ENCODE results near the gene RNF4.
"Not testable (repeated sequence)": the region's sequence is repeated elsewhere in the genome, so short reads cannot be mapped to it uniquely, and the experiment has no call there.

Gene RNF4

DNA sequence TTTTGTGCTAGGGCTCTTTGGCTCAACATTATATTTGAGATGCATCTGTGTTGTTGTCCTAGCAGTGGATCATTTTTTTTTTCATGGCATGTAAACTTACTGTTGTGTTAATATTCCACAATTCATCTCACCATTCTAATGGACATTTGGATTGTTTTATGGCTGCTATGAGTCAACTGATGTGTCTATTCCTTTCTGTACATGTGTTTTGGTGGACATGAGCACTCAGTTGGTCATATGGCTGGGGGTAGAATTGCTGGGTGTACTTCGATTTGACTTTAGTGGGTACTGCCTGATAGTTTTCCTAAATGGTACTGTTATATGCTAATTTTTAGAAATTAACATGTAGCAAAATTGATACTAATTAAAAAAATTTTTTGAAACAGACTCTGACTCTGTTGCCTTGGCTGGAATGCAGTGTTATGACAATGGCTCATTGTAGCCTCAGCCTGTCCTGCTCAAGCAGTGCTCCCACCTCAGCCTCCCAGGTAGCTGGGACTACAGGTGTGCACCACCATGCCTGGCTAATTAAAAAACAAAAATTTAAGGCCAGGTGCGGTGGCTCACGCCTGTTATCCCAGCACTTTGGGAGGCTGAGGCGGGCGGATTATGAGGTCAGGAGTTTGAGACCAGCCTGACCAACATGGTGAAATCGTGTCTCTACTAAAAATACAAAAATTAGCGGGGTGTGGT is 76.6 kb downstream of the RNF4 start:
- no peak overlapping the region for H3K4me3 ChIP-seq (ENCODE audit: low read depth, low read length)
- in situ Hi-C loops (cut with HindIII; ENCODE audit: low sequenced_read_pairs) = no loop called here
- no peak for DNase-seq (ENCODE audit: low read depth)
- TF ChIP-seq, protein P1, sequence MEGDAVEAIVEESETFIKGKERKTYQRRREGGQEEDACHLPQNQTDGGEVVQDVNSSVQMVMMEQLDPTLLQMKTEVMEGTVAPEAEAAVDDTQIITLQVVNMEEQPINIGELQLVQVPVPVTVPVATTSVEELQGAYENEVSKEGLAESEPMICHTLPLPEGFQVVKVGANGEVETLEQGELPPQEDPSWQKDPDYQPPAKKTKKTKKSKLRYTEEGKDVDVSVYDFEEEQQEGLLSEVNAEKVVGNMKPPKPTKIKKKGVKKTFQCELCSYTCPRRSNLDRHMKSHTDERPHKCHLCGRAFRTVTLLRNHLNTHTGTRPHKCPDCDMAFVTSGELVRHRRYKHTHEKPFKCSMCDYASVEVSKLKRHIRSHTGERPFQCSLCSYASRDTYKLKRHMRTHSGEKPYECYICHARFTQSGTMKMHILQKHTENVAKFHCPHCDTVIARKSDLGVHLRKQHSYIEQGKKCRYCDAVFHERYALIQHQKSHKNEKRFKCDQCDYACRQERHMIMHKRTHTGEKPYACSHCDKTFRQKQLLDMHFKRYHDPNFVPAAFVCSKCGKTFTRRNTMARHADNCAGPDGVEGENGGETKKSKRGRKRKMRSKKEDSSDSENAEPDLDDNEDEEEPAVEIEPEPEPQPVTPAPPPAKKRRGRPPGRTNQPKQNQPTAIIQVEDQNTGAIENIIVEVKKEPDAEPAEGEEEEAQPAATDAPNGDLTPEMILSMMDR (IDR thresholded peaks at IDR 0.05; ENCODE audit: low read depth, low read length, missing control alignments) = no peak

DNA sequence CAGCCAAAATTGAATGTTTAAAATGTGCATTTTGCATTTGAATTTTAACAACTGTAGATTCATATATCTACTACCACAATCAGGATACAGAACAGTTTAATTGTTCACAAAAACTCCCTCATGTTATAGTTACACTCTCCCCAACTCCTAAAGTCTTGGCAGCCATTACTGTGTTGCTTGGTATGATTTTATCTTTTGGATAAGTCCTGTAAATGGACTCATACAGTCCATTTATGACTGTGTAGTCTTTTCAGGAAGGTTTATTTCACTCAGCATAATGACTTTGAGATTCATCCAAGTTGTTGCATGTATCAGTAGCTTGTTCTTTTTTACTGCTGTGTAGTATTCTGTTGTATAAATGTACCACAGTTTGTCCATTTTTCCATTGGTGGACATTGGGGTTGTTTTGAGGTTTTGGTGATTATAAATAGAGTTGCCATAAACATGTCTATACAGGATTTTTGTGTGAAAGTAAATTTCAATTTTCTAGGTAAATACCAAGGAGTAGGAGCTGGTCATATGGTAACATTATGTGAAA is 77.4 kb downstream of the RNF4 start:
- no peak for DNase-seq (ENCODE audit: low read depth)
- in situ Hi-C loops (cut with HindIII; ENCODE audit: low sequenced_read_pairs) = no loop called here
- TF ChIP-seq, protein P1 (IDR thresholded peaks at IDR 0.05; ENCODE audit: low read depth, low read length, missing control alignments) = no peak
- no peak overlapping the region for H3K4me3 ChIP-seq (ENCODE audit: low read depth, low read length)

DNA sequence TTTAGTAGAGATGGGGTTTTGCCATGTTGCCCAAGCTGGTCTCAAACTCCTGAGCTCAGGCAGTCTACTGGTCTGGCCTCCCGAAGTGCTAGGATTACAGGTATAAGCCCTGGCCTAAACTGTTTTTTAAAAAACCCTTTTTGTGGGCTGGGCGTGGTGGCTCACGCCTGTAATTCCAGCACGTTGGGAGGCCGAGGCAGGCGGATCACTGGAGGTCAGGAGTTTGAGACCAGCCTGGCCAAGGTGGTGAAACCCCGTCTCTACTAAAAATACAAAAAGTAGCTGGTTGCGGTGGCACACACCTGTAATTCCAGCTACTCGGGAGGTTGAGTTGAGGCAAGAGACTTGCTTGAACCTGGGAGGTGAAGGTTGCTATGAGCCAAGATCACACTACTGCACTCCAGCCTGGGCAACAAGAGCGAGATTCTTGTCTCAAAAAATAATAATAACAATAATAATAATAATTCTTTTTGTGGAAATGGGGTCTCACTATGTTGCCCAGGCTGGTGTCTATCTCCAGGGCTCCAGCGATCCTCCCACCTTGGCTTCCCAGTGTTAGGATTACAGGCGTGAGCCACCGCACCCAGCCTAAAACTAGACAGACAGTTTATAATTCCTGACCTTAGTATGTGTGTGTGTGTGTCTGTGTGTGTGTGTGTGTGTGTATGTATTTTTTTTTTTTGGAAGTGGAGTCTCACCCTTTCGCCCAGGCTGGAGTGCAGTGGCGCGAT is 78.2 kb downstream of the RNF4 start:
- DNase-seq (ENCODE audit: low read depth); in situ Hi-C loops (cut with HindIII; ENCODE audit: low sequenced_read_pairs); H3K4me3 ChIP-seq (ENCODE audit: low read depth, low read length): not testable (repeated sequence)

DNA sequence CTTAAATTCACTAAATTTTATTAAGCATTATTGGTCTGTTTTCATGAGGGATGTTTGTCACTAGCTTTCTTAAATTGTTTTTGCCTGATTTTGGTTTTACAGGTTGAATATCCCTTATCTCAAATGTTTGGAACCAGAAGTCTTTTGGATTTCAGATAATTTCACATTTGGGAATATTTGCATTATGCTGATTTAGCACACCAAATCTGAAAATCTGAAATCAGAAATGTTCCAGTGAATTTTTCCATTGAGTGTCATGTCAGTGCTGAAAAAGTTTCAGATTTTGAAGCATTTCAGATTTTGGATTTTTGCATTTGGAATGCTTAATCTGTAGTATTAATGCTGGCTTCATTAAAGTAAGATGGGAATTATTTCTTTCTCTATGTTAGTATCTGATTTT is 82.2 kb downstream of the RNF4 start:
- no peak for DNase-seq (ENCODE audit: low read depth)
- TF ChIP-seq, protein P1 (IDR thresholded peaks at IDR 0.05; ENCODE audit: low read depth, low read length, missing control alignments) = no peak
- H3K4me3 ChIP-seq (ENCODE audit: low read depth, low read length) = no peak overlapping the region
- in situ Hi-C loops (cut with HindIII; ENCODE audit: low sequenced_read_pairs) = no loop called here

DNA sequence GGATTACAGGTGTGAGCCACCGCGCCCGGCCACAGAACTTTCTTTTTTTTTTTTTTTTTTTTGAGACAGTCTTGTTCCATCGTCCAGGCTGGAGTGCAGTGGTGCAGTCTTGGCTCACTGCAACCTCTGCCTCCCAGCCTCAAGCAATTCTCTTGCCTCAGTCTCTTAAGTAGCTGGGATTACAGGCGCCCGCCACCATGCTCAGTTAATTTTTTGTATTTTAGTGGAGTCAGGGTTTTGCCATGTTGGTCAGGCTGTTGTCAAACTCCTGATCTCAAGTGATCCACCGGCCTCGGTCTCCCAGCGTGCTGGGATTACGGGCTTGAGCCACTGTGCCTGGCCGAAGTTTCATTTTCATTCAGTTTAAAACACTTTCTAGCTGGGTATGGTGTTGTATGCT is 83.9 kb downstream of the RNF4 start:
- TF ChIP-seq, protein P1 (IDR thresholded peaks at IDR 0.05; ENCODE audit: low read depth, low read length, missing control alignments) = no peak
- H3K4me3 ChIP-seq (ENCODE audit: low read depth, low read length) = no peak overlapping the region
- DNase-seq (ENCODE audit: low read depth) = no peak
- in situ Hi-C loops (cut with HindIII; ENCODE audit: low sequenced_read_pairs) = no loop called here

DNA sequence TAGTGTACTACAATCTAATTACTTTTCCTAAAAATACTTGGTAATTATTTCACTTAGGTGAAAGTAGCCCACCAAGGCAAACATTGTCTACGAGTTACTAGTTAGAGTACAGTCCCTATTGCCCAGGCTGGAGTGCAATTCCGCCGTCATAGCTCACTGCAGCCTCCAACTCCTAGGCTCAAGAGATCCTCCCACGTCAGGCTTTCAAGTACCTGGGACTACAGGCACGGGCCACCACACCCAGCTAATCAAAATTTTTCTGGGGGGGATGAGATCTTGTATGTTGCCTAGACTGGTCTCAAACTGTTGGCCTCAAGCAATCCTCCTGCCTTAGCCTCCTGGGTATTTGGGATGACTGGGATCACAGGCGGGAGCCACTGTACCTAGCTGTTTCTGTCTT is 89.4 kb downstream of the RNF4 start:
- TF ChIP-seq, protein P1 (IDR thresholded peaks at IDR 0.05; ENCODE audit: low read depth, low read length, missing control alignments) = no peak
- H3K4me3 ChIP-seq (ENCODE audit: low read depth, low read length) = no peak overlapping the region
- in situ Hi-C loops (cut with HindIII; ENCODE audit: low sequenced_read_pairs) = loop anchor here (5.0 kb wide), 1 partner anchor 74 kb away; no protein-coding TSS in a partner anchor
- DNase-seq (ENCODE audit: low read depth) = no peak

DNA sequence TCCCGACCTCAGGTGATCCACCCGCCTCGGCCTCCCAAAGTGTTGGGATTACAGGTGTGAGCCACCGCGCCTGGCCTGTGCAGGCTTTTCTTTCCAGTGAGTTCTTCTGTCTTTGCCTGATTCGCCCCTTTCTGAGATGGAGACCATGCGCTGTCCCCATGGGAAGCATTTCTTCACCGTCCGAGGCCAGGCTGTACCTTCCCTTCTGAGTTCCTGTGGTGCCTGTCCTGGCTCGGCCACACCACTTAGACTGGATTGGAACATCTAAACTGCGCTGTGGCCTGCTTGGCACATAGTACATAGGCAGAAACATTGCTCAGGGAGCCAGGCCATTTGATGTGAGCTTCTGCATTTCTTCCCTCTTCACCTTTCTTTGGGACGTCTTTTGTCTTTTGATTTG is 91.3 kb downstream of the RNF4 start:
- no peak overlapping the region for H3K4me3 ChIP-seq (ENCODE audit: low read depth, low read length)
- TF ChIP-seq, protein P1 (IDR thresholded peaks at IDR 0.05; ENCODE audit: low read depth, low read length, missing control alignments) = no peak
- in situ Hi-C loops (cut with HindIII; ENCODE audit: low sequenced_read_pairs) = no loop called here
- DNase-seq (ENCODE audit: low read depth) = no peak

Data from astrocyte of the cerebellum (primary cell).